SK-N-SH treated with all-trans-retinoic acid at 6 μM for 48 hours (cell line): ENCODE measurements around the gene PSMB1.

Experiments
- BACH2 ChIP-seq: fragments of 250-450 bp; sonication (Bioruptor Pico); IDR thresholded peaks from 2 replicates; pipeline ENCODE4 v1.9.0; 2021; ENCODE audit warnings: mild to moderate bottlenecking, borderline replicate concordance
- TSHZ2 ChIP-seq: fragments of 250-450 bp; sonication (Bioruptor Pico); IDR thresholded peaks from 2 replicates; pipeline ENCODE4 v1.5.0; 2020; ENCODE audit warnings: mild to moderate bottlenecking, moderate library complexity

GRCh38 chr6:170554013-170554795 lies 1.1 kb upstream of the PSMB1 start, which contains the start of gene TBP:
- TF ChIP-seq TSHZ2 (CRISPR knock-in tag) (no peak), BACH2 (CRISPR knock-in tag) (no peak)
